Testis (tissue), 3 donors: ENCODE results near the gene ITGAD. TPM values are rescaled to one million over a fixed set of nuclear protein-coding genes. Genes with fewer than 3 reads are reported as not detected.

ENCODE experiments used
- DNase-seq: peaks from one replicate; pipeline ENCODE4 v3.0.0-alpha.2; 2019
- H3K27ac ChIP-seq, 2 donors: fragments of 200-600 bp; sonication (generic); one replicate each; pipeline ENCODE4 v1.5.1; 2019
- H3K27me3 ChIP-seq: fragments of 200-600 bp; sonication (generic); one replicate; pipeline ENCODE4 v1.5.1; 2019
- H3K36me3 ChIP-seq: fragments of 200-600 bp; sonication (generic); one replicate; pipeline ENCODE4 v1.5.1; 2017; ENCODE audit warnings: low read depth; ENCODE audit errors: missing control alignments
- H3K4me1 ChIP-seq: fragments of 200-600 bp; sonication (generic); one replicate; pipeline ENCODE4 v1.5.1; 2019
- H3K4me3 ChIP-seq, 2 donors: fragments of 200-600 bp; sonication (generic); one replicate each; pipeline ENCODE4 v1.5.1; 2017 to 2019
- H3K9me3 ChIP-seq: fragments of 200-600 bp; sonication (generic); one replicate; pipeline ENCODE4 v1.5.1; 2017
- POLR2A ChIP-seq: fragments of 450-650 bp; IDR thresholded peaks from one replicate; pipeline ENCODE4 v1.6.1; 2017; ENCODE audit warnings: antibody characterized with exemption, mild to moderate bottlenecking, moderate library complexity
- WGBS, 2 donors: methylation state at CpG; one replicate each; pipeline ENCODE4 v1.1.5; 2018; 5-methylcytosine and 5-hydroxymethylcytosine counted together
- intact Hi-C: fragments of 100-400 bp; cut with DNase I; formaldehyde crosslinking; loops from one replicate; pipeline ENCODE4 v1.15.1; 2023; ENCODE audit warnings: low total_unique reads
- polyA plus RNA-seq: library from polyadenylated mRNA; stranded (reverse); fragments of 350-450 nt; fragmentation: Illumina TruSeq; extraction: RNeasy Lipid Tissue Mini Kit (QIAGEN cat#74804); gene quantifications from one replicate; pipeline ENCODE4 v1.2.3, GENCODE V29; 2014; ENCODE audit warnings: low read depth, low replicate concordance; ENCODE audit not compliant: insufficient read depth
- total RNA-seq, 2 donors: library from RNA; depleted of rRNA; stranded (reverse); fragments of >200 nt; gene quantifications; one replicate each; pipeline ENCODE4 v1.2.3, GENCODE V29; 2016
- TF ChIP-seq, protein P1 (sequence below), 3 experiments: fragments of 450-650 bp in 2 of 3; fragments of 200-600 bp in 1 of 3; sonication (generic) in 1 of 3; IDR thresholded peaks; one replicate each; pipeline ENCODE4 v1.5.1; 2016 to 2019; ENCODE audit warnings: antibody characterized with exemption in 3 of 3, mild to moderate bottlenecking in 2 of 3, moderate library complexity in 1 of 3

ITGAD gene
- total and polyA plus RNA-seq, 3 donors from 2014 or later, result 0.19 TPM; not detected in 2

DNA sequence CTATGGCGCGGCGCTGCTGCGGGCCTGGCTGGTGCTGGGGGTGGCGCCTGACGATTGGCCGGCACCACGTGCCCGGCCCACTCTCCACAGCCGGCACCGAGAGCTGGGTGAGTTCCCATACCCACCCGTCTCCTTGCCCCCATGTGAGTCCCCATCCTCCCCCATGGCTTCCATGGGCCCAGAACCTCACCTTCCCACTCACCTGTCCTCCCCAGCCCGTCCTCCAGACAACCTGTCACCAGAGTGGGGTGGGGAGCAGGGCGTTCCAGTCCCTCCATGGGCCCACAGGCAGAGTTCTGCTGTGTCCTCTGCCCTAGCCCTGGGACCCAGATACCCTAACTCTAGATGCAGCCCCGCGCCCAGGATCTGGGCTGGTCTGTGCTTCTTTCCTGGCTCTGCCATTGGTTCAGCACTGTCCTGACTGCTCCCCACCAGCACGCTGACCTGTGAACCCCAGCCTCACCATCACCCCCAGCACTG is 71.7 kb downstream of the ITGAD start:
- intact Hi-C loops, result no loop called here
- H3K4me1 ChIP-seq, result peaks cover 7% of the 10 kb centered on the region
- 86 to 91% methylated on average over 1 to 17 of the region's 17 CpGs for WGBS, 2 donors
- no peak for DNase-seq
- no peaks in the 10 kb centered on the region for H3K9me3 ChIP-seq
- no peak overlapping the region for H3K4me3 ChIP-seq
- no peaks in the 10 kb centered on the region for H3K36me3 ChIP-seq
- no peak for TF ChIP-seq POLR2A
- TF ChIP-seq, protein P1, sequence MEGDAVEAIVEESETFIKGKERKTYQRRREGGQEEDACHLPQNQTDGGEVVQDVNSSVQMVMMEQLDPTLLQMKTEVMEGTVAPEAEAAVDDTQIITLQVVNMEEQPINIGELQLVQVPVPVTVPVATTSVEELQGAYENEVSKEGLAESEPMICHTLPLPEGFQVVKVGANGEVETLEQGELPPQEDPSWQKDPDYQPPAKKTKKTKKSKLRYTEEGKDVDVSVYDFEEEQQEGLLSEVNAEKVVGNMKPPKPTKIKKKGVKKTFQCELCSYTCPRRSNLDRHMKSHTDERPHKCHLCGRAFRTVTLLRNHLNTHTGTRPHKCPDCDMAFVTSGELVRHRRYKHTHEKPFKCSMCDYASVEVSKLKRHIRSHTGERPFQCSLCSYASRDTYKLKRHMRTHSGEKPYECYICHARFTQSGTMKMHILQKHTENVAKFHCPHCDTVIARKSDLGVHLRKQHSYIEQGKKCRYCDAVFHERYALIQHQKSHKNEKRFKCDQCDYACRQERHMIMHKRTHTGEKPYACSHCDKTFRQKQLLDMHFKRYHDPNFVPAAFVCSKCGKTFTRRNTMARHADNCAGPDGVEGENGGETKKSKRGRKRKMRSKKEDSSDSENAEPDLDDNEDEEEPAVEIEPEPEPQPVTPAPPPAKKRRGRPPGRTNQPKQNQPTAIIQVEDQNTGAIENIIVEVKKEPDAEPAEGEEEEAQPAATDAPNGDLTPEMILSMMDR (IDR thresholded peaks at IDR 0.05), result no peak
- no peaks in the 10 kb centered on the region for H3K27me3 ChIP-seq
- H3K27ac ChIP-seq, result no peak overlapping the region

DNA sequence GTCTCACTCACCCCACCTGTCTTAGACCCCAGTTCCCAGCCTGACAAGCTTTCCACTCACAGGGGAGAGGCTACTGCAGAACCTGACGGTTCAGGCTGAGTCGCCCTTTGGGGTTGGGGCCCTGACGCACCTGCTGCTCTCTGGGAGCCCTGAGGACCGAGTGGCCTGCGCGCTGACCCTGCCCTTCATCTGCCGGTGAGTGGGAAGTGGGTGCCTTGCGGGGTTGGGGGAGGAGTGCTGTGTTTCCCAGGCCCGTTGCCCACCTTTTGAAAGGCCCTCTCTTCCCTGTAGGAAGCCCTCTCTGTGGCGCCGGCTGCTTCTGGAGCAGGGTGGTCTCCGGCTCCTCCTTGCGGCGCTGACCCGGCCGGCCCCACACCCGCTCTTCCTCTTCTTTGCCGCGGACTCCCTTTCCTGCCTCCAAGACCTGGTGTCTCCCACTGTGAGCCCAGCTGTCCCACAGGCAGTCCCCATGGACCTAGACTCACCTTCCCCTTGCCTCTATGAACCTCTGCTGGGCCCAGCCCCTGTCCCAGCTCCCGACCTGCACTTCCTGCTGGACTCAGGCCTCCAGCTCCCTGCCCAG is 72.7 kb downstream of the ITGAD start:
- TF ChIP-seq, protein P1 (IDR thresholded peaks at IDR 0.05), result no peak
- TF ChIP-seq POLR2A, result no peak
- WGBS, 2 donors, result 90 to 92% methylated on average over 19 to 20 of the region's 20 CpGs
- no peaks in the 10 kb centered on the region for H3K9me3 ChIP-seq
- intact Hi-C loops, result no loop called here
- H3K27me3 ChIP-seq, result no peaks in the 10 kb centered on the region
- no peaks in the 10 kb centered on the region for H3K36me3 ChIP-seq
- H3K4me3 ChIP-seq, result no peak overlapping the region
- H3K27ac ChIP-seq, result no peak overlapping the region
- H3K4me1 ChIP-seq, result no peaks in the 10 kb centered on the region
- DNase-seq, result no peak

DNA sequence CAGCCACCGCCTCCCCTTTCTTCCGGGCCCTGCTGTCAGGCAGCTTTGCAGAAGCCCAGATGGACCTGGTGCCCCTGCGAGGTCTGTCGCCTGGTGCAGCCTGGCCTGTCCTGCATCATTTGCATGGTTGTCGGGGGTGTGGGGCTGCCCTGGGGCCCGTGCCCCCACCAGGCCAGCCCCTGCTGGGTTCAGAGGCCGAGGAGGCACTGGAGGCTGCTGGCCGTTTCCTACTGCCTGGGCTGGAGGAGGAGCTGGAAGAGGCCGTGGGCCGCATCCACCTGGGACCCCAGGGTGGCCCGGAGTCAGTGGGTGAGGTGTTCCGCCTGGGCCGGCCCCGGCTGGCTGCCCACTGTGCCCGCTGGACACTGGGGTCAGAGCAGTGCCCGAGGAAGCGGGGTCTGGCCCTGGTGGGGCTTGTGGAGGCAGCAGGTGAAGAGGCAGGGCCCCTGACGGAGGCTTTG is 73.3 kb downstream of the ITGAD start:
- H3K9me3 ChIP-seq, result no peaks in the 10 kb centered on the region
- no peak overlapping the region for H3K4me3 ChIP-seq
- 94 to 97% methylated on average over 3 to 18 of the region's 18 CpGs for WGBS, 2 donors
- peaks cover 3% of the 10 kb centered on the region for H3K4me1 ChIP-seq
- intact Hi-C loops, result no loop called here
- no peaks in the 10 kb centered on the region for H3K27me3 ChIP-seq
- H3K36me3 ChIP-seq, result no peaks in the 10 kb centered on the region
- no peak for DNase-seq
- no peak overlapping the region for H3K27ac ChIP-seq
- no peak for TF ChIP-seq POLR2A
- TF ChIP-seq, protein P1 (IDR thresholded peaks at IDR 0.05), result no peak

DNA sequence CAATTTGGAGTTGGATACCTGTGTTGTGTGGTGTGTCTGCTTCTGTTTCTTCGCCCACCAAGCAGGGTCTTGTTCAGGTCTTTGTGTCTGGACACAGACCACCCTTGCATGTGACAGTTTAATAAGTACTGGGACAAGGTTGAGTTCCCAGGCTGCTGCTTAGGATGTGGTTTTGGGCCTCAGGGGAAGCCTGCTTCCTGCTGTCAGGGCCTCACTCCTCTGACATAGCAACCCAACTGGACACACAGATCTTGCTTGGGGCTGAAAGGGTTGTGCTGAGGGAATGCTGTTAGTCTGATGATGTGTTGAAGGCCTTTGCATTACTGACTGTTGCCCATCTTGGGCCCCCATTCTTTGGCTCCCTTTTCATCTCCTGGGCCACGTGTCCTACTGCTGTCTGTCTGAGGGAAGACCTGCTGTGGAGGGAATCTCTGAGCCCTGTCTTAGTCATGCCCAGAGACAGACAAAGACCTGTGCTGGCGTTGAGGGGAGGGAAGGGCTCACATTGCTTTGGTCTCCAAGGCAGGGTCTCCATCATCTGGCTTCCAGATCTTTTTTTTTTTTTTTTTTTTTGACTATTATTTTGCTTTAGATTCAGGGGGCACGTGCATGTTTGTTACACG is 74.1 kb downstream of the ITGAD start:
- H3K9me3 ChIP-seq, result no peaks in the 10 kb centered on the region
- no peaks in the 10 kb centered on the region for H3K36me3 ChIP-seq
- H3K4me1 ChIP-seq, result peaks cover 9% of the 10 kb centered on the region
- no peaks in the 10 kb centered on the region for H3K27me3 ChIP-seq
- intact Hi-C loops, result no loop called here
- 88 to 89% methylated on average over 4 to 5 of the region's 5 CpGs for WGBS, 2 donors
- no peak overlapping the region for H3K27ac ChIP-seq
- TF ChIP-seq POLR2A, result no peak
- TF ChIP-seq, protein P1 (IDR thresholded peaks at IDR 0.05), result no peak
- DNase-seq, result no peak
- no peak overlapping the region for H3K4me3 ChIP-seq
